ENCODE results near the gene NXPE3. TPM values are rescaled to one million over a fixed set of nuclear protein-coding genes. Genes with fewer than 3 reads are reported as not detected.

Gene NXPE3
- total and polyA plus RNA-seq, 2 of the 8 experiments (the other 6 are each of a cell fraction or from before 2014, with no cell fraction given), result 10.9 to 22.7 TPM

DNA sequence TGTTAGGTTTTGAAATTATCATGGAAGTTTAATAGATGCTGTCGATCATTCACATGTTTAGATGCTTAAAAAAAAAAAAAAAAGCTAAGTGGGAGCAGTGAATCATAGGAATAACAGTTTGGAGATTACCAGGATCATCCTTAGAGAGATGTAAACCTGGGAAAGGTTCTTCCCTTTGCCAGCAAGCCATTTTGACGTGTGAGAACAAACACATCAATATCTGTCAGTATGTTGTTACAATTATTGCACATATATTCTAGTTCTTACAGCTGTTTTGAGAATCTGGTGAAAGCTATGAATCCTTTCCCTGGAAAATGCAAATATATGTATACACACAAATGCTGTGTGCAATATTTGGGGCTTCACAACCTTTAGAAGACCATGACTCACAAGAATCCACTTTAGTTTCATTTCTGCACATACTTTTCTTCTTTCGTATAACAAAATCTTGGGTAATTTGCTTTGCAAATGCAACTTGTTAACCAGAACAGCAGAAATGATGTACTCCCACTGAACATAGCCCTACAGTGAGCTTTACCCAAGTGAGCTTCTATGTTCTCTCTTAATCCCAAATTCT lies 82.3 kb downstream of the NXPE3 start:
- Histone ChIP-seq H3K79me2 (ENCODE audit: control insufficient read depth in 1 of 2, insufficient read depth in 2 of 2, low read length in 2 of 2) (0 out of 4 replicates have a peak, but pooled peaks cover 0 to 3% of the 10 kb centered on the region in 2 experiments), H3K27me3 (replicated peaks in 1 of 4; ENCODE audit: control insufficient read depth in 3 of 4, extremely low read depth in 1 of 4, insufficient read depth in 3 of 4, low read length in 3 of 4) (peaks cover 0 to 1% (median 0%) of the 10 kb centered on the region in 4 experiments; a peak in 1 of 7 replicates), H2BK5ac (ENCODE audit: low read depth, low read length) (no peak overlapping the region), H2AFZ (ENCODE audit: low read length) (no peak overlapping the region), H3K18ac (ENCODE audit: extremely low read depth, low read length) (no peak overlapping the region), H3K9me3 (ENCODE audit: insufficient read depth in 2 of 2, low read depth in 1 of 2, low read length in 1 of 2) (no peaks in the 10 kb centered on the region), H4K8ac (ENCODE audit: extremely low read depth, insufficient read depth, low read length) (no peak overlapping the region), H2BK12ac (ENCODE audit: low read depth, low read length) (no peak overlapping the region), H3K4ac (replicated peaks; ENCODE audit: insufficient read length, low read depth, low read length) (no peak overlapping the region), H2AK5ac (ENCODE audit: low read depth, low read length) (no peak overlapping the region), H3K23ac (ENCODE audit: insufficient read length) (no peak overlapping the region), H2BK20ac (ENCODE audit: low read length) (no peak overlapping the region), H4K5ac (ENCODE audit: insufficient read length, low read depth, low read length) (no peak overlapping the region), H3K23me2 (ENCODE audit: low read depth, low read length) (no peaks in the 10 kb centered on the region), H2BK15ac (ENCODE audit: low read length) (no peak overlapping the region), H3K9ac (replicated peaks in 1 of 4; ENCODE audit: extremely low read depth in 1 of 4, low read depth in 3 of 4, low read length in 3 of 4) (no peak overlapping the region), H3K56ac (replicated peaks; ENCODE audit: insufficient read length, low read depth, low read length) (no peak overlapping the region), H2BK120ac (replicated peaks; ENCODE audit: low read depth, low read length) (no peak overlapping the region), H3K4me1 (replicated peaks in 1 of 4; ENCODE audit: control insufficient read depth in 3 of 4, insufficient read depth in 4 of 4, low read length in 3 of 4) (no peaks in the 10 kb centered on the region), H3K14ac (ENCODE audit: insufficient read length) (no peak overlapping the region), H4K91ac (replicated peaks; ENCODE audit: insufficient read length, low read length) (no peak overlapping the region), H4K20me1 (replicated peaks in 1 of 2; ENCODE audit: control insufficient read depth in 1 of 2, insufficient read depth in 2 of 2, low read length in 2 of 2) (peaks cover 2 to 3% of the 10 kb centered on the region in 2 experiments), H3K79me1 (ENCODE audit: low read depth, low read length) (no peaks in the 10 kb centered on the region), H3K27ac (ENCODE audit: low read depth, low read length) (no peak overlapping the region), H3K36me3 (ENCODE audit: control insufficient read depth in 2 of 4, insufficient read depth in 4 of 4, low read length in 3 of 4) (peaks cover 12 to 52% (median 38%) of the 10 kb centered on the region in 4 experiments), H3K4me2 (ENCODE audit: insufficient read depth in 1 of 2, low read depth in 2 of 2, low read length in 2 of 2) (no peak overlapping the region), H3K4me3 (ENCODE audit: extremely low read depth in 1 of 4, insufficient read depth in 2 of 4, low read depth in 3 of 4, low read length in 4 of 4) (no peak overlapping the region)
- WGBS, 2 experiments (ENCODE audit: extremely low coverage in 1 of 2, insufficient coverage in 1 of 2, insufficient read length in 1 of 2, insufficient replicate concordance in 2 of 2, low coverage in 1 of 2, low lambda C conversion rate in 2 of 2, missing lambda C conversion rate in 1 of 2), result 96% methylated on average over 3 of the region's 3 CpGs; no CpG with 5 or more reads in 1 of the 2 experiments
- DNase-seq (ENCODE audit: low read depth in 1 of 2, low spot score in 2 of 2) (no peak), FAIRE-seq (no peak)
- POLR2A ChIA-PET (ENCODE audit: partially characterized antibody), result interaction anchor here (0.6 to 5.5 kb wide), 8 partner anchors 8 to 675 kb away, joined by 3 to 25 read pairs (median 4); partner anchors contain the start of gene NFKBIZ
- TF ChIP-seq NRF1 (IDR thresholded peaks at IDR 0.05; ENCODE audit: low read depth, low read length), result no peak
- TF ChIP-seq CTBP2 (IDR thresholded peaks at IDR 0.05; ENCODE audit: borderline replicate concordance, insufficient read depth, insufficient read length, low read length), result no peak
- no peak for TF ChIP-seq MAX (IDR thresholded peaks at IDR 0.05)
- TF ChIP-seq PHF8 (conservative IDR thresholded peaks at IDR 0.05; ENCODE audit: low read depth, low read length), result no peak
- TF ChIP-seq TEAD4 (IDR thresholded peaks at IDR 0.05; ENCODE audit: low read depth, low read length), result no peak
- no peak for TF ChIP-seq ZNF274 (IDR thresholded peaks at IDR 0.05; ENCODE audit: borderline replicate concordance, extremely low read depth, low read length)
- no peak for TF ChIP-seq JUN (IDR thresholded peaks at IDR 0.05; ENCODE audit: low read depth, low read length)
- TF ChIP-seq TCF12 (IDR thresholded peaks at IDR 0.05; ENCODE audit: low read depth, low read length), result no peak
- CTCF ChIA-PET (ENCODE audit: partially characterized antibody), result interaction anchor here (0.7 to 1.3 kb wide), 3 partner anchors 48 to 368 kb away, joined by 3 to 4 read pairs (median 3); no protein-coding TSS in a partner anchor
